Mesendoderm (in vitro differentiated cells): ENCODE data around the gene HAND1.
"Not testable (repeated sequence)": the region's sequence is repeated elsewhere in the genome, so short reads cannot be mapped to it uniquely, and the experiment has no call there.

Experiments used
- DNase-seq: peaks from one replicate; pipeline ENCODE4 v3.0.0; 2013
- H2AK5ac ChIP-seq: 2 replicates; pipeline ENCODE4 v1.6.1; 2013; ENCODE audit warnings: low read length, inconsistent platforms
- H2BK120ac ChIP-seq: 2 replicates; pipeline ENCODE4 v1.6.1; 2013; ENCODE audit warnings: low read depth, mild to moderate bottlenecking, low read length, moderate library complexity, mixed read lengths
- H2BK15ac ChIP-seq: replicated peaks from 2 replicates; pipeline ENCODE4 v1.6.1; 2013; ENCODE audit warnings: low read depth, mild to moderate bottlenecking, moderate library complexity
- H2BK5ac ChIP-seq: 2 replicates; pipeline ENCODE4 v1.6.1; 2013; ENCODE audit warnings: low read length, inconsistent platforms
- H3K18ac ChIP-seq: 2 replicates; pipeline ENCODE4 v1.6.1; 2013; ENCODE audit warnings: mild to moderate bottlenecking, low read length, mixed read lengths
- H3K23ac ChIP-seq: one replicate; pipeline ENCODE4 v1.6.1; 2013; ENCODE audit warnings: low read length
- H3K27ac ChIP-seq: 2 replicates; pipeline ENCODE4 v1.5.1; 2013; ENCODE audit warnings: low read depth, mild to moderate bottlenecking, inconsistent platforms, low read length, moderate library complexity
- H3K27me3 ChIP-seq: 2 replicates; pipeline ENCODE4 v1.6.1; 2013; ENCODE audit warnings: low read length, control low read depth, mild to moderate bottlenecking, inconsistent platforms; ENCODE audit not compliant: insufficient read depth, poor library complexity
- H3K36me3 ChIP-seq: 2 replicates; pipeline ENCODE4 v1.6.1; 2013; ENCODE audit warnings: low read length, inconsistent platforms; ENCODE audit not compliant: control insufficient read depth, insufficient read depth
- H3K4ac ChIP-seq: one replicate; pipeline ENCODE4 v1.6.1; 2013; ENCODE audit warnings: low read depth, mild to moderate bottlenecking, low read length, moderate library complexity
- H3K4me1 ChIP-seq: 2 replicates; pipeline ENCODE4 v1.6.1; 2013; ENCODE audit warnings: low read depth, low read length, inconsistent platforms; ENCODE audit not compliant: control insufficient read depth
- H3K4me2 ChIP-seq: 2 replicates; pipeline ENCODE4 v1.6.1; 2013; ENCODE audit warnings: low read length
- H3K4me3 ChIP-seq: 2 replicates; pipeline ENCODE4 v1.5.1; 2013; ENCODE audit warnings: mild to moderate bottlenecking, low read length
- H3K56ac ChIP-seq: one replicate; pipeline ENCODE4 v1.6.1; 2013; ENCODE audit warnings: low read length
- H3K79me1 ChIP-seq: 2 replicates; pipeline ENCODE4 v1.6.1; 2013; ENCODE audit warnings: low read length, inconsistent platforms
- H3K79me2 ChIP-seq: 2 replicates; pipeline ENCODE4 v1.6.1; 2013; ENCODE audit warnings: mild to moderate bottlenecking, low read length; ENCODE audit not compliant: control insufficient read depth, insufficient read depth
- H3K9ac ChIP-seq: 2 replicates; pipeline ENCODE4 v1.6.1; 2013; ENCODE audit warnings: low read length, inconsistent platforms
- H4K5ac ChIP-seq: one replicate; pipeline ENCODE4 v1.6.1; 2013; ENCODE audit warnings: low read length
- H4K8ac ChIP-seq: one replicate; pipeline ENCODE4 v1.6.1; 2013; ENCODE audit warnings: low read depth, mild to moderate bottlenecking, control low read depth, low read length, moderate library complexity
- WGBS: extraction: QIAGEN DNeasy Blood & Tissue Kit; methylation state at CpG from one replicate; pipeline ENCODE4 v1.1.7; 2013; ENCODE audit warnings: low lambda C conversion rate, missing lambda C conversion rate; ENCODE audit not compliant: insufficient coverage; ENCODE audit errors: extremely low coverage; 5-methylcytosine and 5-hydroxymethylcytosine counted together

HAND1 gene

GRCh38 chr5:154517810-154518437, 39.9 kb upstream of the HAND1 start:
- peak overlapping the region; percentile 46 for H3K9ac ChIP-seq
- DNase-seq: peak; percentile 81
- H3K36me3 ChIP-seq: no peaks in the 10 kb centered on the region
- peak overlapping the region; percentile 76 for H3K4ac ChIP-seq
- WGBS: no CpG with 5 or more reads among the region's 9 CpGs
- H2BK5ac ChIP-seq: peak overlapping the region; percentile 94
- no peak overlapping the region for H3K4me2 ChIP-seq
- peak overlapping the region; percentile 34 for H2AK5ac ChIP-seq
- no peaks in the 10 kb centered on the region for H3K79me1 ChIP-seq
- H2BK120ac ChIP-seq: peak overlapping the region; percentile 49
- no peaks in the 10 kb centered on the region for H3K27me3 ChIP-seq
- H3K79me2 ChIP-seq: no peaks in the 10 kb centered on the region
- no peak overlapping the region for H3K23ac ChIP-seq
- H4K5ac ChIP-seq: no peak overlapping the region
- no peak overlapping the region for H3K4me3 ChIP-seq
- no peak overlapping the region for H4K8ac ChIP-seq
- H3K56ac ChIP-seq: peak overlapping the region; percentile 77
- H2BK15ac ChIP-seq: no peak overlapping the region
- peak overlapping the region; percentile 36 for H3K27ac ChIP-seq
- H3K4me1 ChIP-seq: peaks cover 19% of the 10 kb centered on the region
- peak overlapping the region; percentile 1 for H3K18ac ChIP-seq

DNA sequence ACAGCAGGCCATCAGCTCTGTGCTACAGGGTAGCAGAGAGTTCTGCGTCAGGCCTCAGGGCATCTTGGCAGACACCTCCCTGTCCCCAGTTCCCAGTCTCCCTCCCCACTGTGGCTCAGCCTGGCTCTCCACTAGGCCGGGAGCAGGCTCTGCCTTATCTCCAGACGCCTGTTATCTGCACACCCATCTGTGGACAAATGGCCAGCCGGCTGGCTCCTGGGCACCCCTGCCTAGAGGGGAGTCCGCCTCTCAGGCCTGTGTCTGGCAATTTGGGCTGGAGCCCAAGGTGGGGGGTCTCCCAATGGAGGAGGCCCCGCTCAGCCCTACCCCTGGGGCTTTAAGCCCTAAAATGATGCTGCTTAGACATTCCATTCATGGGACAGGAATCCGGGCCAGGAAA, 39.2 kb upstream of the HAND1 start:
- no peaks in the 10 kb centered on the region for H3K36me3 ChIP-seq
- H3K4ac ChIP-seq: peak overlapping the region; percentile 71
- no CpG with 5 or more reads among the region's 7 CpGs for WGBS
- no peak overlapping the region for H4K5ac ChIP-seq
- no peak overlapping the region for H3K23ac ChIP-seq
- DNase-seq: peak; percentile 96
- peak overlapping the region; percentile 94 for H2BK5ac ChIP-seq
- H3K27me3 ChIP-seq: no peaks in the 10 kb centered on the region
- no peaks in the 10 kb centered on the region for H3K79me1 ChIP-seq
- H2BK15ac ChIP-seq: no peak overlapping the region
- H2BK120ac ChIP-seq: no peak overlapping the region
- no peak overlapping the region for H3K4me3 ChIP-seq
- no peak overlapping the region for H3K4me2 ChIP-seq
- no peak overlapping the region for H2AK5ac ChIP-seq
- H3K27ac ChIP-seq: peak overlapping the region; percentile 4
- H3K9ac ChIP-seq: peak overlapping the region; percentile 46
- no peaks in the 10 kb centered on the region for H3K79me2 ChIP-seq
- peak overlapping the region; percentile 77 for H3K56ac ChIP-seq
- peak overlapping the region; percentile 41 for H3K18ac ChIP-seq
- H3K4me1 ChIP-seq: peaks cover 12% of the 10 kb centered on the region
- H4K8ac ChIP-seq: no peak overlapping the region

GRCh38 chr5:154516475-154516874, 38.4 kb upstream of the HAND1 start:
- H3K4ac ChIP-seq: peak overlapping the region; percentile 71

DNA sequence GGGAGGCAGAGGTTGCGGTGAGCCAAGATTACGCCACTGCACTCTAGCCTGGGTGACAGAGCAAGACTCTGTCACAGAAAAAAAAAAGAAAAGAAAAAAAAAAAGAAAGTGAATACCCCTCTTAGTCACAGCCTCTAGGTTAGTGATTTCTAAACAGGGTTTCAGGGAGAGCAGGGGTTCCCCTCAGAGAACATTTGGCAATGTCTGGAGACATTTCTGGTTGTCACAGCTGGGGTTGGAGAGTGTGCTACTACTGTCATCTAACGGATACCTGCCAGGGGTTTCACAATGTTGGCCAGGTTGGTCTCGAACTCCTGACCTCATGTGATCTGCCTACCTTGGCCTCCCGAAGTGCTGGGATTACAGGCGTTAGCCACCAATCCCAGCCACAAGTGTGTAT, 37.5 kb upstream of the HAND1 start:
- H3K27me3 ChIP-seq, H3K79me2 ChIP-seq: not testable (repeated sequence)

More at GRCh38 chr5:154516475-154516874, 38.4 kb upstream of the HAND1 start:
- Histone ChIP-seq H2BK5ac (peak overlapping the region; percentile 9), H3K79me1 (no peaks in the 10 kb centered on the region), H2BK120ac (no peak overlapping the region), H3K4me1 (peaks cover 10% of the 10 kb centered on the region), H3K79me2 (no peaks in the 10 kb centered on the region), H3K56ac (peak overlapping the region; percentile 61), H3K36me3 (no peaks in the 10 kb centered on the region), H3K27me3 (no peaks in the 10 kb centered on the region), H4K5ac (no peak overlapping the region), H3K9ac (no peak overlapping the region), H3K23ac (no peak overlapping the region), H3K18ac (peak overlapping the region; percentile 41), H2BK15ac (no peak overlapping the region), H3K27ac (no peak overlapping the region), H2AK5ac (no peak overlapping the region), H3K4me2 (no peak overlapping the region), H4K8ac (no peak overlapping the region), H3K4me3 (no peak overlapping the region)
- peak; percentile 52 for DNase-seq
- WGBS: no CpG with 5 or more reads among the region's 5 CpGs

GRCh38 chr5:154514331-154514730, 36.3 kb upstream of the HAND1 start:
- Histone ChIP-seq H2BK15ac (no peak overlapping the region), H3K79me2 (no peaks in the 10 kb centered on the region), H3K18ac (no peak overlapping the region), H2BK5ac (no peak overlapping the region), H3K79me1 (no peaks in the 10 kb centered on the region), H3K27me3 (no peaks in the 10 kb centered on the region), H3K27ac (no peak overlapping the region), H2AK5ac (no peak overlapping the region), H3K4ac (no peak overlapping the region), H3K4me1 (peaks cover 10% of the 10 kb centered on the region), H3K23ac (no peak overlapping the region), H2BK120ac (no peak overlapping the region), H4K8ac (no peak overlapping the region), H3K9ac (no peak overlapping the region), H3K4me3 (no peak overlapping the region), H3K4me2 (no peak overlapping the region), H3K56ac (no peak overlapping the region), H4K5ac (no peak overlapping the region), H3K36me3 (no peaks in the 10 kb centered on the region)
- no CpG with 5 or more reads among the region's 2 CpGs for WGBS
- DNase-seq: no peak

More for the DNA sequence above, 37.5 kb upstream of the HAND1 start:
- H3K56ac ChIP-seq, H3K9ac ChIP-seq, H2BK120ac ChIP-seq, H4K5ac ChIP-seq, H3K4me3 ChIP-seq, H3K27ac ChIP-seq, H2AK5ac ChIP-seq, DNase-seq, H3K18ac ChIP-seq, H3K36me3 ChIP-seq, H2BK15ac ChIP-seq, H2BK5ac ChIP-seq, H3K23ac ChIP-seq, H3K4me2 ChIP-seq, H3K79me1 ChIP-seq, H4K8ac ChIP-seq: not testable (repeated sequence)
- H3K4ac ChIP-seq: peak overlapping the region; percentile 21
- peaks cover 10% of the 10 kb centered on the region for H3K4me1 ChIP-seq
- WGBS: no CpG with 5 or more reads among the region's 6 CpGs

- H2BK5ac ChIP-seq: no peak overlapping the region
- no peak overlapping the region for H3K4me2 ChIP-seq
- no peaks in the 10 kb centered on the region for H3K36me3 ChIP-seq
- peaks cover 10% of the 10 kb centered on the region for H3K4me1 ChIP-seq
- H3K23ac ChIP-seq: no peak overlapping the region
- H3K56ac ChIP-seq: no peak overlapping the region
- no peak overlapping the region for H4K5ac ChIP-seq
- H3K27ac ChIP-seq: no peak overlapping the region
- no peaks in the 10 kb centered on the region for H3K27me3 ChIP-seq
- H3K9ac ChIP-seq: no peak overlapping the region
- no CpG with 5 or more reads among the region's 4 CpGs for WGBS
- H3K4me3 ChIP-seq: no peak overlapping the region
- no peak overlapping the region for H3K18ac ChIP-seq
- H3K79me1 ChIP-seq: no peaks in the 10 kb centered on the region
- no peak overlapping the region for H2AK5ac ChIP-seq
- H3K79me2 ChIP-seq: no peaks in the 10 kb centered on the region
- H4K8ac ChIP-seq: no peak overlapping the region
- H3K4ac ChIP-seq: no peak overlapping the region
- no peak overlapping the region for H2BK120ac ChIP-seq
- no peak overlapping the region for H2BK15ac ChIP-seq
- no peak for DNase-seq
These were observed 35.6 kb upstream of the HAND1 start for GRCh38 chr5:154513669-154514084.
